WTC11 (cell line): ENCODE measurements around the gene WNT10A.
A peak's percentile ranks its signal among the peaks of the same experiment; 100 is the strongest.

Experiments used
- CREB1 ChIP-seq: sonication (generic); formaldehyde crosslinking; IDR thresholded peaks from 2 replicates; pipeline ENCODE4 v1.8.0; 2023; ENCODE audit warnings: mild to moderate bottlenecking, missing genetic modification reagents
- CREM ChIP-seq: sonication (generic); formaldehyde crosslinking; IDR thresholded peaks from 2 replicates; pipeline ENCODE4 v1.8.1; 2022; ENCODE audit warnings: mild to moderate bottlenecking, missing genetic modification reagents, moderate library complexity
- GRHL2 ChIP-seq: fragments of 250-450 bp; sonication (Bioruptor Pico); IDR thresholded peaks from 2 replicates; pipeline ENCODE4 v1.8.0; 2022; ENCODE audit warnings: mild to moderate bottlenecking, moderate library complexity; ENCODE audit not compliant: insufficient replicate concordance, severe bottlenecking
- NFATC4 ChIP-seq: fragments of 250-450 bp; sonication (Bioruptor Pico); IDR thresholded peaks from 2 replicates; pipeline ENCODE4 v1.9.0; 2021; ENCODE audit warnings: mild to moderate bottlenecking
- SP1 ChIP-seq: sonication (generic); formaldehyde crosslinking; conservative IDR thresholded peaks from 2 replicates; pipeline ENCODE4 v1.8.1; 2022; ENCODE audit warnings: missing genetic modification reagents
- ZNF121 ChIP-seq: sonication (generic); formaldehyde crosslinking; IDR thresholded peaks from 2 replicates; pipeline ENCODE4 v1.8.0; 2023; ENCODE audit warnings: missing genetic modification reagents
- TF ChIP-seq, protein P1 (sequence below): fragments of 200-600 bp; IDR thresholded peaks from 2 replicates; pipeline ENCODE4 v1.8.0; 2022; ENCODE audit warnings: antibody characterized with exemption
- TF ChIP-seq, protein P2 (sequence below): sonication (generic); formaldehyde crosslinking; conservative IDR thresholded peaks from 2 replicates; pipeline ENCODE4 v1.8.1; 2022; ENCODE audit warnings: mild to moderate bottlenecking, missing genetic modification reagents
- TF ChIP-seq, protein P3 (sequence below): sonication (generic); formaldehyde crosslinking; IDR thresholded peaks from 2 replicates; pipeline ENCODE4 v1.8.1; 2023; ENCODE audit warnings: mild to moderate bottlenecking, missing genetic modification reagents, moderate library complexity
- TF ChIP-seq, protein P4 (sequence below): sonication (generic); formaldehyde crosslinking; IDR thresholded peaks from 2 replicates; pipeline ENCODE4 v1.8.0; 2023; ENCODE audit warnings: mild to moderate bottlenecking, missing genetic modification reagents
- TF ChIP-seq, protein P5 (sequence below): sonication (generic); formaldehyde crosslinking; IDR thresholded peaks from 2 replicates; pipeline ENCODE4 v1.8.0; 2022; ENCODE audit warnings: mild to moderate bottlenecking, missing genetic modification reagents
- TF ChIP-seq, protein P6 (sequence below): sonication (generic); formaldehyde crosslinking; IDR thresholded peaks from 2 replicates; pipeline ENCODE4 v1.8.1; 2023; ENCODE audit warnings: mild to moderate bottlenecking, missing genetic modification reagents, moderate library complexity
- TF ChIP-seq, protein P7 (sequence below): sonication (generic); formaldehyde crosslinking; IDR thresholded peaks from 2 replicates; pipeline ENCODE4 v1.8.0; 2023; ENCODE audit warnings: missing genetic modification reagents

DNA sequence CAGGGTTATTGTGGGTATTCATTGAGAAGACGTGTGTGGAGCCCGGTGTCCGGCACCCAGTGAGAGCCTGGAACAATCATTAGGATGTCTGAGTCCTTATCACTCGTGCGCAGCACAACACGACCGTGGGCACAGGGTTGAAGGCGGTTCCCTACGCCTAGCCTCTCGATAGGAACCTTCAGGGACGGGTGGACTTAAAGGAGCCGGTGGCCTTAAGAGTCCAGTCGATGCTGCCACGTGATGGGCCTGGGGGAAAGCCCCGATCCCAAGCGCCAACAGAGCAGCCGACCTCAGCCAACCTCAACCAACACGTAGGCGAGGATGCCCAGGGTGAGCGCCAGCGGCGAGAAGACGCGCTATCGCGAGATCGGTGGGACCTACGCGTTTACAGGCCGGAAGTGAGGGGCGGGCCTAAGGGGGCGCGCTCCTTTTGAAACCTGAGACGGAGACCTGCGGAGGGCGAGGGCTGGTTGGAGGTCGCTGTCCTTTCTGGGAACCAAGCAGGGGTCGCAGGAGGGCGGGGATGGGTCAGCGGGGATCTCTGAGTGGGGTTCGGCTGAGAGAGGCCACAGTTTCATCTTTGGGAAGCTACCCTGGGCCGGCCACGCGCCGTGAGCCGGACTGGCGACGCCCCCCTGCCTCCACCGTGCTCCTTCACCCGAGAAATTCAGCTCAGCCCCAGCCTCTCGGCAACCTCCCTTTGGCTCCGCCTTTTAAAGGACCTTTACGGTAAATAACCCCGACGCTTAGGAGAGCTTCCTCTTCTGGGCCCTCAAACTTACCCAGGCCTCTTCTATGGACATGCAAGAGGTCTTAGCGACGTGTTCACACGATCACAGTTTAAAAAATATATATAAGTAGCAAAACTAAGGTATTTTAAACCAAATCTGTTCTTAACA lies 28.3 kb downstream of the WNT10A start:
- TF ChIP-seq, protein P1, sequence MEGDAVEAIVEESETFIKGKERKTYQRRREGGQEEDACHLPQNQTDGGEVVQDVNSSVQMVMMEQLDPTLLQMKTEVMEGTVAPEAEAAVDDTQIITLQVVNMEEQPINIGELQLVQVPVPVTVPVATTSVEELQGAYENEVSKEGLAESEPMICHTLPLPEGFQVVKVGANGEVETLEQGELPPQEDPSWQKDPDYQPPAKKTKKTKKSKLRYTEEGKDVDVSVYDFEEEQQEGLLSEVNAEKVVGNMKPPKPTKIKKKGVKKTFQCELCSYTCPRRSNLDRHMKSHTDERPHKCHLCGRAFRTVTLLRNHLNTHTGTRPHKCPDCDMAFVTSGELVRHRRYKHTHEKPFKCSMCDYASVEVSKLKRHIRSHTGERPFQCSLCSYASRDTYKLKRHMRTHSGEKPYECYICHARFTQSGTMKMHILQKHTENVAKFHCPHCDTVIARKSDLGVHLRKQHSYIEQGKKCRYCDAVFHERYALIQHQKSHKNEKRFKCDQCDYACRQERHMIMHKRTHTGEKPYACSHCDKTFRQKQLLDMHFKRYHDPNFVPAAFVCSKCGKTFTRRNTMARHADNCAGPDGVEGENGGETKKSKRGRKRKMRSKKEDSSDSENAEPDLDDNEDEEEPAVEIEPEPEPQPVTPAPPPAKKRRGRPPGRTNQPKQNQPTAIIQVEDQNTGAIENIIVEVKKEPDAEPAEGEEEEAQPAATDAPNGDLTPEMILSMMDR, result no peak
- TF ChIP-seq CREB1 (CRISPR knock-in tag) (no peak), NFATC4 (no peak), SP1 (CRISPR knock-in tag) (peak; percentile 95), GRHL2 (no peak), CREM (peak; percentile 42; the same call in 1 of the 2 replicates), ZNF121 (CRISPR knock-in tag) (no peak; the same call in 1 of the 2 replicates)
- TF ChIP-seq, protein P2, sequence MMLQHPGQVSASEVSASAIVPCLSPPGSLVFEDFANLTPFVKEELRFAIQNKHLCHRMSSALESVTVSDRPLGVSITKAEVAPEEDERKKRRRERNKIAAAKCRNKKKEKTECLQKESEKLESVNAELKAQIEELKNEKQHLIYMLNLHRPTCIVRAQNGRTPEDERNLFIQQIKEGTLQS, result no peak
- TF ChIP-seq, protein P3, sequence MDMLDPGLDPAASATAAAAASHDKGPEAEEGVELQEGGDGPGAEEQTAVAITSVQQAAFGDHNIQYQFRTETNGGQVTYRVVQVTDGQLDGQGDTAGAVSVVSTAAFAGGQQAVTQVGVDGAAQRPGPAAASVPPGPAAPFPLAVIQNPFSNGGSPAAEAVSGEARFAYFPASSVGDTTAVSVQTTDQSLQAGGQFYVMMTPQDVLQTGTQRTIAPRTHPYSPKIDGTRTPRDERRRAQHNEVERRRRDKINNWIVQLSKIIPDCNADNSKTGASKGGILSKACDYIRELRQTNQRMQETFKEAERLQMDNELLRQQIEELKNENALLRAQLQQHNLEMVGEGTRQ (CRISPR knock-in tag), result no peak
- TF ChIP-seq, protein P4, sequence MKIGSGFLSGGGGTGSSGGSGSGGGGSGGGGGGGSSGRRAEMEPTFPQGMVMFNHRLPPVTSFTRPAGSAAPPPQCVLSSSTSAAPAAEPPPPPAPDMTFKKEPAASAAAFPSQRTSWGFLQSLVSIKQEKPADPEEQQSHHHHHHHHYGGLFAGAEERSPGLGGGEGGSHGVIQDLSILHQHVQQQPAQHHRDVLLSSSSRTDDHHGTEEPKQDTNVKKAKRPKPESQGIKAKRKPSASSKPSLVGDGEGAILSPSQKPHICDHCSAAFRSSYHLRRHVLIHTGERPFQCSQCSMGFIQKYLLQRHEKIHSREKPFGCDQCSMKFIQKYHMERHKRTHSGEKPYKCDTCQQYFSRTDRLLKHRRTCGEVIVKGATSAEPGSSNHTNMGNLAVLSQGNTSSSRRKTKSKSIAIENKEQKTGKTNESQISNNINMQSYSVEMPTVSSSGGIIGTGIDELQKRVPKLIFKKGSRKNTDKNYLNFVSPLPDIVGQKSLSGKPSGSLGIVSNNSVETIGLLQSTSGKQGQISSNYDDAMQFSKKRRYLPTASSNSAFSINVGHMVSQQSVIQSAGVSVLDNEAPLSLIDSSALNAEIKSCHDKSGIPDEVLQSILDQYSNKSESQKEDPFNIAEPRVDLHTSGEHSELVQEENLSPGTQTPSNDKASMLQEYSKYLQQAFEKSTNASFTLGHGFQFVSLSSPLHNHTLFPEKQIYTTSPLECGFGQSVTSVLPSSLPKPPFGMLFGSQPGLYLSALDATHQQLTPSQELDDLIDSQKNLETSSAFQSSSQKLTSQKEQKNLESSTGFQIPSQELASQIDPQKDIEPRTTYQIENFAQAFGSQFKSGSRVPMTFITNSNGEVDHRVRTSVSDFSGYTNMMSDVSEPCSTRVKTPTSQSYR, result no peak
- TF ChIP-seq, protein P5, sequence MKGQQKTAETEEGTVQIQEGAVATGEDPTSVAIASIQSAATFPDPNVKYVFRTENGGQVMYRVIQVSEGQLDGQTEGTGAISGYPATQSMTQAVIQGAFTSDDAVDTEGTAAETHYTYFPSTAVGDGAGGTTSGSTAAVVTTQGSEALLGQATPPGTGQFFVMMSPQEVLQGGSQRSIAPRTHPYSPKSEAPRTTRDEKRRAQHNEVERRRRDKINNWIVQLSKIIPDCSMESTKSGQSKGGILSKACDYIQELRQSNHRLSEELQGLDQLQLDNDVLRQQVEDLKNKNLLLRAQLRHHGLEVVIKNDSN (CRISPR knock-in tag), result 0 out of 2 replicates have a peak, but pooled peaks have one; percentile 27
- TF ChIP-seq, protein P6, sequence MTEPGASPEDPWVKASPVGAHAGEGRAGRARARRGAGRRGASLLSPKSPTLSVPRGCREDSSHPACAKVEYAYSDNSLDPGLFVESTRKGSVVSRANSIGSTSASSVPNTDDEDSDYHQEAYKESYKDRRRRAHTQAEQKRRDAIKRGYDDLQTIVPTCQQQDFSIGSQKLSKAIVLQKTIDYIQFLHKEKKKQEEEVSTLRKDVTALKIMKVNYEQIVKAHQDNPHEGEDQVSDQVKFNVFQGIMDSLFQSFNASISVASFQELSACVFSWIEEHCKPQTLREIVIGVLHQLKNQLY (CRISPR knock-in tag), result no peak
- TF ChIP-seq, protein P7, sequence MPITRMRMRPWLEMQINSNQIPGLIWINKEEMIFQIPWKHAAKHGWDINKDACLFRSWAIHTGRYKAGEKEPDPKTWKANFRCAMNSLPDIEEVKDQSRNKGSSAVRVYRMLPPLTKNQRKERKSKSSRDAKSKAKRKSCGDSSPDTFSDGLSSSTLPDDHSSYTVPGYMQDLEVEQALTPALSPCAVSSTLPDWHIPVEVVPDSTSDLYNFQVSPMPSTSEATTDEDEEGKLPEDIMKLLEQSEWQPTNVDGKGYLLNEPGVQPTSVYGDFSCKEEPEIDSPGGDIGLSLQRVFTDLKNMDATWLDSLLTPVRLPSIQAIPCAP (CRISPR knock-in tag), result no peak
